Measurements from ENCODE around the gene C3.

The C3 gene

GRCh38 chr19:6720369-6721137 lies at the start of gene C3:
C3 (minus strand) TSS chr19:6720650; CDS start chr19:6720589, 61 bp downstream.
- TF ChIP-seq GATA3 (IDR thresholded peaks at IDR 0.05; ENCODE audit: low read depth, low read length) (no peak), GATA2 (IDR thresholded peaks at IDR 0.05; ENCODE audit: low read depth, low read length) (no peak)

- no peak for TF ChIP-seq GATA2 (IDR thresholded peaks at IDR 0.05; ENCODE audit: low read depth, low read length)
- TF ChIP-seq GATA3 (IDR thresholded peaks at IDR 0.05; ENCODE audit: low read depth, low read length): no peak
These were observed 48.7 kb upstream of the C3 start for GRCh38 chr19:6769006-6769619.

GRCh38 chr19:6768236-6768785 lies 47.9 kb upstream of the C3 start:
- TF ChIP-seq GATA2 (IDR thresholded peaks at IDR 0.05; ENCODE audit: low read depth, low read length) (no peak), GATA3 (IDR thresholded peaks at IDR 0.05; ENCODE audit: low read depth, low read length) (no peak)

- TF ChIP-seq GATA3 (IDR thresholded peaks at IDR 0.05; ENCODE audit: low read depth, low read length) (no peak), GATA2 (IDR thresholded peaks at IDR 0.05; ENCODE audit: low read depth, low read length) (no peak)
These were observed 47.1 kb upstream of the C3 start, which contains the start of gene SH2D3A for GRCh38 chr19:6767357-6768235. SH2D3A (minus strand) TSS chr19:6767435; CDS start chr19:6763748, 3,687 bp downstream.

GRCh38 chr19:6767081-6767356 lies 46.6 kb upstream of the C3 start:
- TF ChIP-seq GATA3 (IDR thresholded peaks at IDR 0.05; ENCODE audit: low read depth, low read length) (no peak), GATA2 (IDR thresholded peaks at IDR 0.05; ENCODE audit: low read depth, low read length) (no peak)

GRCh38 chr19:6766357-6767080 lies 46.1 kb upstream of the C3 start:
- TF ChIP-seq GATA2 (IDR thresholded peaks at IDR 0.05; ENCODE audit: low read depth, low read length): no peak
- no peak for TF ChIP-seq GATA3 (IDR thresholded peaks at IDR 0.05; ENCODE audit: low read depth, low read length)

GRCh38 chr19:6765738-6766356 lies 45.4 kb upstream of the C3 start:
- TF ChIP-seq GATA2 (IDR thresholded peaks at IDR 0.05; ENCODE audit: low read depth, low read length): no peak
- TF ChIP-seq GATA3 (IDR thresholded peaks at IDR 0.05; ENCODE audit: low read depth, low read length): no peak

GRCh38 chr19:6761053-6761676 lies 40.7 kb upstream of the C3 start:
- no peak for TF ChIP-seq GATA2 (IDR thresholded peaks at IDR 0.05; ENCODE audit: low read depth, low read length)
- no peak for TF ChIP-seq GATA3 (IDR thresholded peaks at IDR 0.05; ENCODE audit: low read depth, low read length)

- TF ChIP-seq GATA3 (IDR thresholded peaks at IDR 0.05; ENCODE audit: low read depth, low read length) (no peak), GATA2 (IDR thresholded peaks at IDR 0.05; ENCODE audit: low read depth, low read length) (no peak)
These were observed 40.2 kb upstream of the C3 start for GRCh38 chr19:6760606-6761005.

GRCh38 chr19:6754653-6755463 lies 34.4 kb upstream of the C3 start:
- TF ChIP-seq GATA2 (IDR thresholded peaks at IDR 0.05; ENCODE audit: low read depth, low read length) (no peak), GATA3 (IDR thresholded peaks at IDR 0.05; ENCODE audit: low read depth, low read length) (no peak)

GRCh38 chr19:6754136-6754535 lies 33.7 kb upstream of the C3 start:
- TF ChIP-seq GATA3 (IDR thresholded peaks at IDR 0.05; ENCODE audit: low read depth, low read length) (no peak), GATA2 (IDR thresholded peaks at IDR 0.05; ENCODE audit: low read depth, low read length) (no peak)

Data from SH-SY5Y (cell line).